HepG2 (cell line): Measurements from ENCODE around the gene SLC45A2.

Source experiments
- CTCF ChIP-seq: sonication (generic); formaldehyde crosslinking; IDR thresholded peaks from 2 replicates; pipeline ENCODE4 v1.5.0; 2020; ENCODE audit warnings: mild to moderate bottlenecking, missing genetic modification reagents, moderate library complexity
- EZH2 ChIP-seq: conservative IDR thresholded peaks from 2 replicates; pipeline ENCODE4 v1.6.1; 2012; ENCODE audit warnings: mild to moderate bottlenecking, low read depth, low read length, moderate library complexity
- MYNN ChIP-seq: sonication (generic); formaldehyde crosslinking; IDR thresholded peaks from 2 replicates; pipeline ENCODE4 v1.4.0; 2020; ENCODE audit warnings: mild to moderate bottlenecking, low read depth, missing genetic modification reagents
- NFE2L1 ChIP-seq: sonication (generic); formaldehyde crosslinking; IDR thresholded peaks from 2 replicates; pipeline ENCODE4 v1.4.0; 2020; ENCODE audit warnings: missing genetic modification reagents, mild to moderate bottlenecking, borderline replicate concordance
- NFIB ChIP-seq: sonication (generic); formaldehyde crosslinking; IDR thresholded peaks from 2 replicates; pipeline ENCODE4 v1.9.0; 2021; ENCODE audit warnings: missing genetic modification reagents, mild to moderate bottlenecking, borderline replicate concordance
- XRCC5 ChIP-seq: fragments of 200-400 bp; formaldehyde crosslinking; optimal IDR thresholded peaks from 2 replicates; pipeline ENCODE3; 2017; ENCODE audit warnings: mild to moderate bottlenecking, low read length
- ZNF703 ChIP-seq: sonication (generic); formaldehyde crosslinking; IDR thresholded peaks from 2 replicates; pipeline ENCODE4 v1.5.1; 2020; ENCODE audit warnings: missing genetic modification reagents, mild to moderate bottlenecking, moderate library complexity, borderline replicate concordance
- ZNF709 ChIP-seq: sonication (generic); formaldehyde crosslinking; IDR thresholded peaks from 2 replicates; pipeline ENCODE4 v1.5.0; 2020; ENCODE audit warnings: mild to moderate bottlenecking, missing genetic modification reagents

- TF ChIP-seq XRCC5 (no peak), NFIB (no peak), CTCF (CRISPR knock-in tag) (no peak), NFE2L1 (CRISPR knock-in tag) (no peak), EZH2 (no peak), MYNN (CRISPR knock-in tag) (no peak), ZNF703 (CRISPR knock-in tag) (no peak), ZNF709 (CRISPR knock-in tag) (no peak)
Observed at GRCh38 chr5:34002629-34003328, 18.3 kb upstream of the SLC45A2 start.
